Smooth muscle cell (in vitro differentiated cells): Measurements from ENCODE around the gene FMNL2. TPM values are rescaled to one million over a fixed set of nuclear protein-coding genes. Genes with fewer than 3 reads are reported as not detected.

ENCODE experiments used
- DNase-seq: peaks from one replicate; lab custom pipeline; 2025; ENCODE audit not compliant: unreplicated experiment; lab: John Stamatoyannopoulos, UW
- H2AFZ ChIP-seq: fragments of 200-600 bp; sonication (generic); 2 replicates; pipeline ENCODE4 v1.6.0; 2016; ENCODE audit warnings: antibody characterized with exemption, low read depth, mild to moderate bottlenecking
- H3F3A ChIP-seq: fragments of 200-600 bp; sonication (generic); 2 replicates; pipeline ENCODE4 v1.6.0; 2017; ENCODE audit warnings: antibody characterized with exemption, low read depth
- H3K27ac ChIP-seq: fragments of 200-600 bp; sonication (generic); 2 replicates; pipeline ENCODE4 v1.5.1; 2016; ENCODE audit warnings: low read depth, mild to moderate bottlenecking
- H3K27me3 ChIP-seq: fragments of 200-600 bp; sonication (generic); 2 replicates; pipeline ENCODE4 v1.6.1; 2016; ENCODE audit warnings: low read depth, mild to moderate bottlenecking
- H3K36me3 ChIP-seq: fragments of 200-600 bp; sonication (generic); 2 replicates; pipeline ENCODE4 v1.5.1; 2016; ENCODE audit warnings: low read depth
- H3K4me1 ChIP-seq: fragments of 200-600 bp; sonication (generic); 2 replicates; pipeline ENCODE4 v1.5.1; 2016; ENCODE audit warnings: low read depth
- H3K4me2 ChIP-seq: fragments of 200-600 bp; sonication (generic); 2 replicates; pipeline ENCODE4 v1.6.0; 2016; ENCODE audit warnings: mild to moderate bottlenecking
- H3K4me3 ChIP-seq: fragments of 200-600 bp; sonication (generic); 2 replicates; pipeline ENCODE4 v1.5.1; 2016; ENCODE audit warnings: mild to moderate bottlenecking
- H3K79me2 ChIP-seq: fragments of 200-600 bp; sonication (generic); 2 replicates; pipeline ENCODE4 v1.6.0; 2016; ENCODE audit warnings: low read depth, mild to moderate bottlenecking
- H3K9ac ChIP-seq: fragments of 200-600 bp; sonication (generic); 2 replicates; pipeline ENCODE4 v1.6.0; 2016; ENCODE audit warnings: low read depth
- H3K9me3 ChIP-seq: fragments of 200-600 bp; sonication (generic); replicated peaks from 2 replicates; pipeline ENCODE4 v1.5.1; 2016; ENCODE audit warnings: low read depth
- H4K20me1 ChIP-seq: fragments of 200-600 bp; sonication (generic); 2 replicates; pipeline ENCODE4 v1.6.0; 2016; ENCODE audit warnings: low read depth
- WGBS: methylation state at CpG from one replicate; pipeline ENCODE4 v1.1.7; 2016; ENCODE audit warnings: low lambda C conversion rate; 5-methylcytosine and 5-hydroxymethylcytosine counted together
- polyA plus RNA-seq: library from polyadenylated mRNA; unstranded; fragments of >200 nt; fragmentation: Nextera tagmentation; extraction: Ambion mirVana; gene quantifications from 2 replicates; pipeline ENCODE4 v1.2.1, GENCODE V29; 2016
- total RNA-seq: library from RNA; depleted of rRNA; stranded (reverse); fragments of >200 nt; gene quantifications from 2 replicates; pipeline ENCODE4 v1.2.3, GENCODE V29; 2014
- TF ChIP-seq, protein P1 (sequence below): fragments of 200-600 bp; sonication (generic); IDR thresholded peaks from 2 replicates; pipeline ENCODE4 v1.5.1; 2017; ENCODE audit warnings: borderline replicate concordance, mild to moderate bottlenecking, antibody characterized with exemption; ENCODE audit not compliant: insufficient read depth, poor library complexity, severe bottlenecking

The FMNL2 gene
- total and polyA plus RNA-seq, 2 experiments from 2014 or later: 7.4 to 37.3 TPM

DNA sequence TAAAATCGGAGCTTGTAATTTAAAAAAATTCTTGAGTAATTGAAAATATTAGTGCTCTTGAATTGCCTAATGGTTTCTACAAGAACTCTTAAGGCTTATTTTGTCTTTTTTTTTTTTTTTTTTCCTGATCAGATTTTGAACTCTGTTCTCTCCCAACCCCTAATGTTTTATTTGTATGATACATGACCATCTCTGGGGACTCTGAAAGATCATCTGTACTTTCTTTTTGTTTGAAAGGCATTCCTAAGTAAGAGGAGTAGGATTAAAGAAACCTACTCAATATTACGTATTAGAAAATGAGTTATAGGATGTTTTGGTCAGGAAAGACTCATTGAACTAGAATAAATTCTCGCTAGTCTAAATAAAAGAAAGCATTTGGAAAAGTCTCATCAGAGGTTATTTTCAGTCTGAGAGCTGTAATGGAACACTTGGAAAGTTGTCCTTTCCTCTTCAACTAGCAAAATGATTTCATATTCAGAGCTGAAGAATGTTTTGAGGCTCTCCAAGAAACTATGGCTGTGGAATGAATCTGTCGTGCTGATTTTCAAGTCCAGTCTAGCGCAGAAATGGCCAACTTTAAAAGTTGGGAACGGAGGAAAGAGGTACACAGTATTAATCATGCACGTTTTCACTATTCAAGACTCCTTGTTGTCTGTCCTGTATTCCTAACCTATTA is 199.6 kb downstream of the FMNL2 start:
- 73% methylated on average over 7 of the region's 7 CpGs for WGBS
- no peaks in the 10 kb centered on the region for H3F3A ChIP-seq
- TF ChIP-seq, protein P1, sequence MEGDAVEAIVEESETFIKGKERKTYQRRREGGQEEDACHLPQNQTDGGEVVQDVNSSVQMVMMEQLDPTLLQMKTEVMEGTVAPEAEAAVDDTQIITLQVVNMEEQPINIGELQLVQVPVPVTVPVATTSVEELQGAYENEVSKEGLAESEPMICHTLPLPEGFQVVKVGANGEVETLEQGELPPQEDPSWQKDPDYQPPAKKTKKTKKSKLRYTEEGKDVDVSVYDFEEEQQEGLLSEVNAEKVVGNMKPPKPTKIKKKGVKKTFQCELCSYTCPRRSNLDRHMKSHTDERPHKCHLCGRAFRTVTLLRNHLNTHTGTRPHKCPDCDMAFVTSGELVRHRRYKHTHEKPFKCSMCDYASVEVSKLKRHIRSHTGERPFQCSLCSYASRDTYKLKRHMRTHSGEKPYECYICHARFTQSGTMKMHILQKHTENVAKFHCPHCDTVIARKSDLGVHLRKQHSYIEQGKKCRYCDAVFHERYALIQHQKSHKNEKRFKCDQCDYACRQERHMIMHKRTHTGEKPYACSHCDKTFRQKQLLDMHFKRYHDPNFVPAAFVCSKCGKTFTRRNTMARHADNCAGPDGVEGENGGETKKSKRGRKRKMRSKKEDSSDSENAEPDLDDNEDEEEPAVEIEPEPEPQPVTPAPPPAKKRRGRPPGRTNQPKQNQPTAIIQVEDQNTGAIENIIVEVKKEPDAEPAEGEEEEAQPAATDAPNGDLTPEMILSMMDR: no peak
- no peak for DNase-seq
- H3K27ac ChIP-seq: peak overlapping the region; percentile 23
- no peak overlapping the region for H3K4me3 ChIP-seq
- H3K9ac ChIP-seq: no peak overlapping the region
- H3K27me3 ChIP-seq: no peaks in the 10 kb centered on the region
- no peaks in the 10 kb centered on the region for H4K20me1 ChIP-seq
- H2AFZ ChIP-seq: no peak overlapping the region
- H3K79me2 ChIP-seq: peaks cover 60% of the 10 kb centered on the region
- no peak overlapping the region for H3K4me2 ChIP-seq
- H3K4me1 ChIP-seq: peaks cover 12% of the 10 kb centered on the region
- H3K9me3 ChIP-seq: no peaks in the 10 kb centered on the region
- no peaks in the 10 kb centered on the region for H3K36me3 ChIP-seq

DNA sequence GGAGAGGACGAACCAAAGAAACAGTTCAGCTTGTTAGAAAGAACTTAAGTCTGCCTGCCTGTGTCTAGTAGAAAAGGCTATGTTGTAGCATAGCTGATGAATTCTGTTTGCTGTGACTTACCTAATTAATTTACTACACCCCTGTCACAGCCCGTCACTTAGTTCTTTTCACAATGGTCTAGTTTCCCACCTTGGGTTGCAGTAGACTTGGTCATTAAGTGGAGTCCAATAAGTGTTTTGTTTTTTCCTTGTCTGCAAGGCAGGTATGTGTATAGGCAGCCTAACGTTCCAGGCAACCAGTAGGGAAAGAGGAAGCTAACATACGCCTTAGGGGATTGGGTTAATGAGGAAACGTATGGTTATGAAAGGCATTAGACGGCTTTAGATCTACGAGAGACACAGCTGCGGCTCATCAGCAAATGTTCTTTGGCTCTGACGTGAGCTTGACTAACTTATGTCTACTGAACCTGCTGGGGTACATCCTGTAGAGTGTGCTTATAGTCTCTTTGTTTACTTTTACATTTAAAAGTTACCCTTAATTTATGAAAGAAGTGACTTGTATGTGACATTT is 202.2 kb downstream of the FMNL2 start:
- no peak for DNase-seq
- H3K79me2 ChIP-seq: peaks cover 56% of the 10 kb centered on the region
- H3K9ac ChIP-seq: no peak overlapping the region
- H3K27ac ChIP-seq: no peak overlapping the region
- no peaks in the 10 kb centered on the region for H3K9me3 ChIP-seq
- H4K20me1 ChIP-seq: no peaks in the 10 kb centered on the region
- no peak overlapping the region for H2AFZ ChIP-seq
- H3K36me3 ChIP-seq: no peaks in the 10 kb centered on the region
- H3K4me3 ChIP-seq: no peak overlapping the region
- peaks cover 8% of the 10 kb centered on the region for H3K4me1 ChIP-seq
- H3F3A ChIP-seq: no peaks in the 10 kb centered on the region
- H3K27me3 ChIP-seq: no peaks in the 10 kb centered on the region
- peak overlapping the region; percentile 25 for H3K4me2 ChIP-seq
- WGBS: 46% methylated on average over 9 of the region's 9 CpGs
- TF ChIP-seq, protein P1: no peak

DNA sequence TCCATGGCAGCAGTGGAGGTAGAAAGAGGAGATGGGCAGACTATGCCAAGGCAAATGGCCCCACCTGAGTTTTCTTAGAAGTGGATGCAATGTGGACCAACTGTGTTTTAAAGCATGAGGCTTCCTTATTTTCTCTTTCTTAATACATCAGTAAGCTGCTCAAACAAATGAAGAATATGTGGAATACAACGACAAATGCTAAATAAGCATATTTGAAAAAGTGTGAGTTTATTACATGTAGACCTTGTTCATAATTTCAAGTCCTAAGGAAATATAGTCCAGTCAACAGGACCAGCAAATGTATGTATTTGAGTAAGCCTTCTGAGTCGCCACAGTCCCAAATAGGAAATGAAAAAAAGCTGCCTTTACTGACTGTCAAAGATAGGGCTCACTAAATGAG is 204.4 kb downstream of the FMNL2 start:
- Histone ChIP-seq H3K9ac (no peak overlapping the region), H4K20me1 (no peaks in the 10 kb centered on the region), H3K27ac (no peak overlapping the region), H3K9me3 (no peaks in the 10 kb centered on the region), H3K79me2 (peaks cover 41% of the 10 kb centered on the region), H3K4me1 (peaks cover 24% of the 10 kb centered on the region), H3F3A (peaks cover 13% of the 10 kb centered on the region), H3K27me3 (no peaks in the 10 kb centered on the region), H3K4me3 (no peak overlapping the region), H2AFZ (no peak overlapping the region), H3K4me2 (no peak overlapping the region), H3K36me3 (no peaks in the 10 kb centered on the region)
- DNase-seq: no peak
- TF ChIP-seq, protein P1: no peak
- WGBS: 94% methylated on average over 2 of the region's 2 CpGs

DNA sequence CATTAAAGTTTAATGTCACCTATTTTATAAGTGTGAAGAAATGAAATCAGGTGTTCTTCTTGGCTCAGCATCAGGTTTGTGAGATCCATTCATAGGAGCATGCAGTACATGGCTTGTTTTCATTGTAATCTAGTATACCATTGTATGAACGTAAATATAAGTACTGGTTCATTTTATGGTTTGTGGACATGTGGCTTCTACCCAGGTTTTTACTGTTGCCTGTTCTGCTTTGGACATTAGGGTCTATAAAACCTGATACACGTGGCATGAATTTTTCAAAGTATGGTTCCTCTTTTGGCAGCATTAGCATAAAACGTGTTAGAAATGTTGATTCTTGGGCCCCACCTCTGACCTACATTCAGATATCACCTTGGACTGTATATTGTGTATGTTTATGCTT is 206.7 kb downstream of the FMNL2 start:
- peak overlapping the region; percentile 98 for H3K27ac ChIP-seq
- H3K27me3 ChIP-seq: no peaks in the 10 kb centered on the region
- no peak overlapping the region for H3K9ac ChIP-seq
- no peaks in the 10 kb centered on the region for H4K20me1 ChIP-seq
- peaks cover 17% of the 10 kb centered on the region for H3F3A ChIP-seq
- peaks cover 26% of the 10 kb centered on the region for H3K4me1 ChIP-seq
- H3K36me3 ChIP-seq: no peaks in the 10 kb centered on the region
- no peaks in the 10 kb centered on the region for H3K9me3 ChIP-seq
- H3K4me2 ChIP-seq: no peak overlapping the region
- DNase-seq: no peak
- no peak overlapping the region for H3K4me3 ChIP-seq
- 92% methylated on average over 3 of the region's 3 CpGs for WGBS
- peaks cover 22% of the 10 kb centered on the region for H3K79me2 ChIP-seq
- no peak overlapping the region for H2AFZ ChIP-seq
- TF ChIP-seq, protein P1: no peak
